H1 (cell line): ENCODE results near the gene CXXC4. TPM values are rescaled to one million over a fixed set of nuclear protein-coding genes. Genes with fewer than 3 reads are reported as not detected.

ENCODE experiments used
- CTCF ChIA-PET: fragments of 300-600 bp; sonication (Branson Sonifier 250); formaldehyde crosslinking; loops from one replicate; lab custom pipeline; 2021; ENCODE audit not compliant: partially characterized antibody; lab: Charles Lee
- POLR2A ChIA-PET: fragments of 300-600 bp; sonication (Branson Sonifier 250); formaldehyde crosslinking; loops from one replicate; lab custom pipeline; 2021; ENCODE audit warnings: inconsistent platforms; ENCODE audit not compliant: partially characterized antibody; lab: Charles Lee
- DNase-seq, 2 experiments: peaks; one replicate each; pipeline versions ENCODE4 v3.0.0 to v3.0.0-alpha.2; 2010 to 2022; ENCODE audit warnings: low spot score in 2 of 2, low read depth in 1 of 2, mixed read lengths in 1 of 2
- FAIRE-seq: peaks from 2 replicates; lab custom pipeline; 2011; peaks lifted over from hg19 to GRCh38; lab: Jason Lieb, UNC
- H2AFZ ChIP-seq: 2 replicates; pipeline ENCODE4 v1.8.1; 2012; ENCODE audit warnings: low read length, inconsistent platforms
- H2AK5ac ChIP-seq: 2 replicates; pipeline ENCODE4 v1.6.1; 2013; ENCODE audit warnings: low read depth, low read length
- H2BK120ac ChIP-seq: replicated peaks from 2 replicates; pipeline ENCODE3; 2013; ENCODE audit warnings: low read depth, low read length, inconsistent platforms
- H2BK12ac ChIP-seq: 2 replicates; pipeline ENCODE4 v1.6.1; 2013; ENCODE audit warnings: low read depth, low read length
- H2BK15ac ChIP-seq: 2 replicates; pipeline ENCODE4 v1.6.1; 2013; ENCODE audit warnings: low read length
- H2BK20ac ChIP-seq: 2 replicates; pipeline ENCODE4 v1.6.1; 2013; ENCODE audit warnings: low read length
- H2BK5ac ChIP-seq: 2 replicates; pipeline ENCODE4 v1.6.1; 2013; ENCODE audit warnings: low read depth, low read length
- H3K14ac ChIP-seq: 2 replicates; pipeline ENCODE4 v1.6.1; 2013; ENCODE audit warnings: inconsistent platforms; ENCODE audit not compliant: insufficient read length
- H3K18ac ChIP-seq: 2 replicates; pipeline ENCODE4 v1.6.1; 2013; ENCODE audit warnings: low read length; ENCODE audit errors: extremely low read depth
- H3K23ac ChIP-seq: 2 replicates; pipeline ENCODE4 v1.6.1; 2013; ENCODE audit warnings: inconsistent platforms; ENCODE audit not compliant: insufficient read length
- H3K23me2 ChIP-seq: 2 replicates; pipeline ENCODE4 v1.6.1; 2013; ENCODE audit warnings: low read depth, low read length
- H3K27ac ChIP-seq: 2 replicates; pipeline ENCODE4 v1.6.1; 2011; ENCODE audit warnings: low read depth, low read length, inconsistent platforms
- H3K27me3 ChIP-seq, 4 experiments: replicated peaks in 1 of 4; 1 replicate in 1 of 4; 2 replicates in 3 of 4; pipeline versions ENCODE4 v1.6.1 to v1.8.1; 2011 to 2013; ENCODE audit warnings: low read length in 3 of 4, mild to moderate bottlenecking in 3 of 4, inconsistent platforms in 2 of 4, mixed read lengths in 2 of 4, moderate library complexity in 1 of 4; ENCODE audit not compliant: control insufficient read depth in 3 of 4, insufficient read depth in 3 of 4; ENCODE audit errors: extremely low read depth in 1 of 4
- H3K36me3 ChIP-seq, 4 experiments: 2 replicates each; pipeline versions ENCODE4 v1.6.1 to v1.8.1; 2011 to 2013; ENCODE audit warnings: mild to moderate bottlenecking in 4 of 4, low read length in 3 of 4, moderate library complexity in 2 of 4, control low read depth in 1 of 4, inconsistent platforms in 1 of 4; ENCODE audit not compliant: insufficient read depth in 4 of 4, control insufficient read depth in 2 of 4
- H3K4ac ChIP-seq: replicated peaks from 2 replicates; pipeline ENCODE3; 2013; ENCODE audit warnings: low read length, low read depth, mixed read lengths, inconsistent platforms; ENCODE audit not compliant: insufficient read length
- H3K4me1 ChIP-seq, 4 experiments: replicated peaks in 1 of 4; 1 replicate in 1 of 4; 2 replicates in 3 of 4; pipeline versions ENCODE4 v1.6.1 to v1.8.1; 2011 to 2013; ENCODE audit warnings: low read length in 3 of 4, inconsistent platforms in 2 of 4, mixed read lengths in 1 of 4; ENCODE audit not compliant: insufficient read depth in 4 of 4, control insufficient read depth in 3 of 4
- H3K4me2 ChIP-seq, 2 experiments: 2 replicates each; pipeline versions ENCODE4 v1.6.1 to v1.8.1; 2011 to 2013; ENCODE audit warnings: low read depth in 2 of 2, low read length in 2 of 2, control low read depth in 1 of 2, inconsistent platforms in 1 of 2, mild to moderate bottlenecking in 1 of 2; ENCODE audit not compliant: insufficient read depth in 1 of 2
- H3K4me3 ChIP-seq, 4 experiments: fragments of 200-600, 300-600 bp in 1 of 4; sonication (generic), shearing (Covaris generic), sonication (Bioruptor Twin) in 1 of 4; 2 replicates each; pipeline versions ENCODE4 v1.5.1 to v1.8.1; 2011 to 2016; ENCODE audit warnings: low read length in 4 of 4, low read depth in 3 of 4, control low read depth in 2 of 4, inconsistent platforms in 2 of 4, mild to moderate bottlenecking in 2 of 4, mixed read lengths in 1 of 4, moderate library complexity in 1 of 4; ENCODE audit not compliant: insufficient read depth in 2 of 4; ENCODE audit errors: extremely low read depth in 1 of 4
- H3K56ac ChIP-seq: replicated peaks from 2 replicates; pipeline ENCODE3; 2013; ENCODE audit warnings: low read depth, mild to moderate bottlenecking, mixed read lengths, low read length, inconsistent platforms; ENCODE audit not compliant: insufficient read length
- H3K79me1 ChIP-seq: 2 replicates; pipeline ENCODE4 v1.6.1; 2013; ENCODE audit warnings: low read depth, low read length, control low read depth
- H3K79me2 ChIP-seq, 2 experiments: 2 replicates each; pipeline versions ENCODE4 v1.6.1 to v1.8.1; 2012 to 2013; ENCODE audit warnings: low read length in 2 of 2, mild to moderate bottlenecking in 2 of 2, inconsistent platforms in 1 of 2; ENCODE audit not compliant: insufficient read depth in 2 of 2, control insufficient read depth in 1 of 2
- H3K9ac ChIP-seq, 4 experiments: replicated peaks in 1 of 4; 1 replicate in 1 of 4; 2 replicates in 3 of 4; pipeline versions ENCODE4 v1.6.1 to v1.8.1; 2011 to 2013; ENCODE audit warnings: low read depth in 3 of 4, low read length in 3 of 4, control low read depth in 2 of 4, mild to moderate bottlenecking in 2 of 4, moderate library complexity in 2 of 4, inconsistent platforms in 1 of 4; ENCODE audit errors: extremely low read depth in 1 of 4
- H3K9me3 ChIP-seq, 2 experiments: 2 replicates each; pipeline versions ENCODE4 v1.6.1 to v1.8.1; 2012 to 2013; ENCODE audit warnings: mild to moderate bottlenecking in 2 of 2, moderate library complexity in 2 of 2, control low read depth in 1 of 2, inconsistent platforms in 1 of 2, low read depth in 1 of 2, low read length in 1 of 2, mixed read lengths in 1 of 2; ENCODE audit not compliant: insufficient read depth in 2 of 2
- H4K20me1 ChIP-seq, 2 experiments: replicated peaks in 1 of 2; 2 replicates each; pipeline versions ENCODE3 to v1.8.1; 2011 to 2013; ENCODE audit warnings: inconsistent platforms in 2 of 2, low read length in 2 of 2, mild to moderate bottlenecking in 1 of 2; ENCODE audit not compliant: insufficient read depth in 2 of 2, control insufficient read depth in 1 of 2
- H4K5ac ChIP-seq: 2 replicates; pipeline ENCODE4 v1.6.1; 2013; ENCODE audit warnings: low read length, low read depth, mixed read lengths, inconsistent platforms; ENCODE audit not compliant: insufficient read length
- H4K8ac ChIP-seq: 2 replicates; pipeline ENCODE4 v1.8.0; 2013; ENCODE audit warnings: mild to moderate bottlenecking, moderate library complexity, low read length, inconsistent platforms; ENCODE audit not compliant: insufficient read depth; ENCODE audit errors: extremely low read depth
- H4K91ac ChIP-seq: replicated peaks from 2 replicates; pipeline ENCODE3; 2013; ENCODE audit warnings: low read length, mixed read lengths, inconsistent platforms; ENCODE audit not compliant: insufficient read length
- CBX8 ChIP-seq: fragments of 300-800, 300-1000 bp; sonication (generic); IDR thresholded peaks from 2 replicates; pipeline ENCODE4 v1.7.1; 2016; ENCODE audit warnings: low read depth, low read length, borderline replicate concordance
- CTCF ChIP-seq, 3 experiments: IDR thresholded peaks; 1 replicate in 2 of 3; 2 replicates in 1 of 3; pipeline versions ENCODE4 v1.5.1 to v1.6.1; 2011; ENCODE audit warnings: low read length in 3 of 3, mild to moderate bottlenecking in 3 of 3, inconsistent platforms in 2 of 3, low read depth in 1 of 3, moderate library complexity in 1 of 3; ENCODE audit not compliant: insufficient read depth in 1 of 3; ENCODE audit errors: control extremely low read depth in 1 of 3
- GABPA ChIP-seq: IDR thresholded peaks from 2 replicates; pipeline ENCODE4 v1.6.1; 2011; ENCODE audit warnings: mild to moderate bottlenecking, low read length, moderate library complexity, borderline replicate concordance; ENCODE audit not compliant: insufficient read depth
- POLR2AphosphoS5 ChIP-seq: IDR thresholded peaks from 2 replicates; pipeline ENCODE4 v1.6.1; 2011; ENCODE audit warnings: low read depth, low read length
- RFX5 ChIP-seq: IDR thresholded peaks from 2 replicates; pipeline ENCODE4 v1.6.1; 2011; ENCODE audit warnings: low read depth, low read length, improper control_type of control experiment, borderline replicate concordance
- RNF2 ChIP-seq: fragments of 200-900, 300-1000 bp; sonication (generic); IDR thresholded peaks from 2 replicates; pipeline ENCODE4 v1.7.1; 2016; ENCODE audit warnings: borderline replicate concordance, low read depth, mild to moderate bottlenecking, antibody characterized with exemption, low read length; ENCODE audit not compliant: poor library complexity, severe bottlenecking; ENCODE audit errors: missing control alignments
- WGBS, 2 experiments: shearing (Covaris generic) in 1 of 2; methylation state at CpG; one replicate each; pipeline versions ENCODE4 v1.1.6 to v1.1.7; 2013 to 2015; ENCODE audit warnings: low lambda C conversion rate in 2 of 2, mixed read lengths in 2 of 2, inconsistent platforms in 1 of 2, low coverage in 1 of 2, missing lambda C conversion rate in 1 of 2; ENCODE audit not compliant: insufficient replicate concordance in 2 of 2, insufficient coverage in 1 of 2, insufficient read length in 1 of 2; ENCODE audit errors: extremely low coverage in 1 of 2, missing lambda C conversion rate in 1 of 2; 5-methylcytosine and 5-hydroxymethylcytosine counted together
- polyA plus RNA-seq, 7 experiments: library from polyadenylated mRNA; depleted of rRNA in 3 of 7; stranded (reverse) in 5 of 7; unstranded in 2 of 7; fragments of >200 nt in 5 of 7; fragments of 200-250 nt in 2 of 7; gene quantifications; 1 replicate in 5 of 7; 2 replicates in 1 of 7; 4 replicates in 1 of 7; pipeline versions ENCODE4 v1.2.1 to v1.2.3, GENCODE V29; 2011 to 2013; ENCODE audit warnings: missing spikeins in 2 of 7, mixed read lengths in 2 of 7
- total RNA-seq: library from RNA; stranded (reverse); fragmentation: NEBNext Ultra II Directional; extraction: Animal tissue kit (Norgen Biotek cat#: 25700); gene quantifications from 2 replicates; pipeline ENCODE4 v1.2.1, GENCODE V29; 2021

CXXC4 gene
- total and polyA plus RNA-seq, 2 of the 8 experiments (the other 6 are each of a cell fraction or from before 2014, with no cell fraction given), result 1.3 to 1.8 TPM

DNA sequence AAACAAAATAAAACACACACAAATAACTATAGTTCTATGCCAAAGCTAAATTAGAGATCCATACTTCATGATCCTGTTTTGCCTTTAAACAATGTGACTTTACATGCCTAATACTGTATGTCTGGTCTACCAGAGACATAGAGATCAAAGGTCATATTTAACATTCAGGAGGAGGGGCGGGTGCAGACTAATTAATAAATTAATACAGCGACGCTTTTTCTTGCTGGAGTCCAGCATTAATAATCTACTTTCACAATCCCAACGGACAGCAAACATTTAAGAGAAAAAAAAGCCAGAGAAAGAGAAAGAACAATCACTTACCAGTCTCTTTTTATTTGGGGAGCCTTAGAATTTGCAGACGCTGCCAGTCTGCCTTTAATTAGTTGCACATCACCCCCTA lies 509 bp downstream of the CXXC4 start:
- Histone ChIP-seq H3K27me3 (no peaks in the 10 kb centered on the region), H3K4me2 (peak overlapping the region; percentile 64 to 87), H3K4me3 (peak overlapping the region; percentile 55 to 99 (median 60); a peak in 6 of 8 replicates), H3K36me3 (no peaks in the 10 kb centered on the region), H3K79me2 (peaks cover 0 to 2% of the 10 kb centered on the region in 2 experiments; a peak in 1 of 4 replicates), H3K23me2 (peaks cover 15% of the 10 kb centered on the region), H3K4me1 (no peaks in the 10 kb centered on the region; a peak in 1 of 7 replicates), H2BK5ac (no peak overlapping the region), H4K5ac (no peak overlapping the region), H2BK20ac (no peak overlapping the region), H4K91ac (no peak overlapping the region), H2BK12ac (no peak overlapping the region), H4K20me1 (no peaks in the 10 kb centered on the region), H3K9me3 (no peaks in the 10 kb centered on the region), H3K27ac (no peak overlapping the region), H2BK120ac (no peak overlapping the region), H2BK15ac (no peak overlapping the region), H3K9ac (no peak overlapping the region), H3K18ac (no peak overlapping the region), H3K23ac (no peak overlapping the region), H3K14ac (no peak overlapping the region), H4K8ac (no peak overlapping the region), H2AK5ac (no peak overlapping the region), H2AFZ (no peak overlapping the region), H3K56ac (no peak overlapping the region), H3K79me1 (no peaks in the 10 kb centered on the region), H3K4ac (no peak overlapping the region)
- DNase-seq, result no peak
- TF ChIP-seq GABPA (no peak), RFX5 (no peak), RNF2 (no peak), CBX8 (no peak), POLR2AphosphoS5 (no peak), CTCF (IDR thresholded peaks at IDR 0.05; ENCODE audit: control extremely low read depth in 1 of 3, insufficient read depth in 1 of 3, low read depth in 1 of 3, low read length in 3 of 3) (no peak)
- WGBS, 2 experiments, result 16% methylated on average over 5 of the region's 5 CpGs; no CpG with 5 or more reads in 1 of the 2 experiments
- ChIA-PET CTCF (interaction anchor here (0.6 to 0.7 kb wide), 7 partner anchors 73 to 1301 kb away, joined by 3 to 4 read pairs (median 3); no protein-coding TSS in a partner anchor), POLR2A (interaction anchor here (0.7 to 1.2 kb wide), 3 partner anchors 9 to 504 kb away, joined by 3 to 5 read pairs (median 4); no protein-coding TSS in a partner anchor)
- FAIRE-seq, result no peak
